ENCODE data around the gene EPHB3. TPM values are rescaled to one million over a fixed set of nuclear protein-coding genes. Genes with fewer than 3 reads are reported as not detected.

The EPHB3 gene
- total and polyA plus RNA-seq, 2 experiments from 2014 or later, result 142 to 170 TPM

GRCh38 chr3:184585545-184585944 is 24.0 kb downstream of the EPHB3 start:
- Histone ChIP-seq H3K4me1 (ENCODE audit: low read depth) (peaks cover 42% of the 10 kb centered on the region), H3K27me3 (no peaks in the 10 kb centered on the region), H3K4me3 (no peak overlapping the region), H3K9me3 (ENCODE audit: low read depth) (no peaks in the 10 kb centered on the region), H3K27ac (peak overlapping the region; percentile 96), H3K36me3 (peaks cover 12% of the 10 kb centered on the region)
- TF ChIP-seq CTCF (IDR thresholded peaks at IDR 0.05; ENCODE audit: low read depth, low read length), result no peak
- no peak for DNase-seq (ENCODE audit: low read depth in 1 of 2, low spot score in 1 of 2)

- no peak for DNase-seq (ENCODE audit: low read depth in 1 of 2, low spot score in 1 of 2)
- H3K27ac ChIP-seq, result no peak overlapping the region
- H3K9me3 ChIP-seq (ENCODE audit: low read depth), result no peaks in the 10 kb centered on the region
- TF ChIP-seq CTCF (IDR thresholded peaks at IDR 0.05; ENCODE audit: low read depth, low read length), result no peak
- H3K27me3 ChIP-seq, result no peaks in the 10 kb centered on the region
- peaks cover 48% of the 10 kb centered on the region for H3K4me1 ChIP-seq (ENCODE audit: low read depth)
- H3K4me3 ChIP-seq, result no peak overlapping the region
- H3K36me3 ChIP-seq, result peaks cover 1% of the 10 kb centered on the region
These were observed 25.3 kb downstream of the EPHB3 start for GRCh38 chr3:184586851-184587250.

DNA sequence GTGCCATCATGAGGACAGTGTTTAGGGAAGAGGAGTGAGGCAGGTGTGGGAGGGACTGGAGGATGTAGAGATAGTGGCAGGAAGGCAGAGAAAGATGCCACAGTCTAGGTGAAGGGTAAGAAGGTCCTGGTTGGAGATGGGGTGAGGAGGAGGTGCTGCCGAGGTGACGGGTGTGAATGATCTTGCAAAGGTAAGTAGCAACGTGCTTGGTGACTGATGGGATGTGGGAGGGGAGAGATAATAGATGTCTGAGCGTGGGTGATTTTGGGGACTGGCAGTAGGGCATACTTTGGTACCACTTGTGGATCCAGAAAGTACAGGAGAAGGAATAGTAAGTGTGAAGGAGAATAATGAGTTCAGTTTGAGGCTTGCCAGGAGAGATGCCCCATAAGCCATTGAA is 27.2 kb downstream of the EPHB3 start:
- H3K27me3 ChIP-seq, result no peaks in the 10 kb centered on the region
- H3K36me3 ChIP-seq, result no peaks in the 10 kb centered on the region
- no peak overlapping the region for H3K27ac ChIP-seq
- no peaks in the 10 kb centered on the region for H3K9me3 ChIP-seq (ENCODE audit: low read depth)
- no peak for TF ChIP-seq CTCF (IDR thresholded peaks at IDR 0.05; ENCODE audit: low read depth, low read length)
- H3K4me3 ChIP-seq, result no peak overlapping the region
- no peak for DNase-seq (ENCODE audit: low read depth in 1 of 2, low spot score in 1 of 2)
- H3K4me1 ChIP-seq (ENCODE audit: low read depth), result peaks cover 52% of the 10 kb centered on the region

DNA sequence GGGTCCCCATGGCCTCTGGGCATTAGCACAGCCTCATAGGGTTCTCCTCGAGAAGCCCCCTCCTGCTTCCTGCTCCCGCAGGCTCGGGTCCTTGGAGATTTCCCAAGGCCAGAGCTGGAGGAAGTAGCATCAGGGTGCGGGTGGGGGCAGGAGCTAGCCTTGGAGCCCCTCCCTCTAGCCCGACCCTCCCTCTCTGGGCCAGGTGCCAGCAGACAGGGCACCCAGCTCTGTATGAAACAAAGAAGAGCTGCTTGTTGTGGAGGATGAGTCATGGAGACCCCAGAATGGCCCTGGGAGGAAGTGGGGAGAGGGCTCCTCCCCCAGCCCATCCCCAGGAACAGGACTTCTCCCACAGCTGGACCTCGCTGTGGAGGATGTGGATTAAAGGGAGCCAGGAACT is 29.2 kb downstream of the EPHB3 start:
- Histone ChIP-seq H3K36me3 (no peaks in the 10 kb centered on the region), H3K4me1 (ENCODE audit: low read depth) (peaks cover 50% of the 10 kb centered on the region), H3K27me3 (no peaks in the 10 kb centered on the region), H3K4me3 (no peak overlapping the region), H3K9me3 (ENCODE audit: low read depth) (no peaks in the 10 kb centered on the region), H3K27ac (no peak overlapping the region)
- DNase-seq (ENCODE audit: low read depth in 1 of 2, low spot score in 1 of 2), result peak in 1 of 2 donors; percentile 56
- no peak for TF ChIP-seq CTCF (IDR thresholded peaks at IDR 0.05; ENCODE audit: low read depth, low read length)

DNA sequence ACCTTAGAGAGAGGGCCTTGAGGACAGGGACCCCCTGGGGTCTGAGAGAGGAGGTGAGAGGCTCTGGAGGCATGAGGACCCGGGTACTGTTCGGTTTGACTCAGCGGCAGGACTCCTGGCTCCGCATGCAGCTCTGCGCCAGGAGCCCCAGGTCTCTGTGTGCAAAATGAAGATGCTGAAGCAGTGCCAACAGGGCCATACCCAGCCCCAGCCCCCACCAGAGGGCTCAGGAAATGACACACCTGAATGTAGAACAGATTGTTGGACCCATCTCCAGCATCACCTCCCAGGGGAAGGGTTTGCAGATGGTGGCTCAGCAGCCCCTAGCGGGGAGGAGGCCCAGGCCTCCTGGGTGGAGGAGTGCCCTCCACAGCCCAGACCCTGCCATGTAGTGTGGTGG is 30.2 kb downstream of the EPHB3 start:
- no peak overlapping the region for H3K4me3 ChIP-seq
- H3K27me3 ChIP-seq, result no peaks in the 10 kb centered on the region
- H3K27ac ChIP-seq, result peak overlapping the region; percentile 95
- no peak for TF ChIP-seq CTCF (IDR thresholded peaks at IDR 0.05; ENCODE audit: low read depth, low read length)
- H3K36me3 ChIP-seq, result no peaks in the 10 kb centered on the region
- no peak for DNase-seq (ENCODE audit: low read depth in 1 of 2, low spot score in 1 of 2)
- H3K9me3 ChIP-seq (ENCODE audit: low read depth), result no peaks in the 10 kb centered on the region
- peaks cover 49% of the 10 kb centered on the region for H3K4me1 ChIP-seq (ENCODE audit: low read depth)

All from cardiac muscle cell (in vitro differentiated cells and primary cell).